ENCODE data around the gene EMILIN2.

DNA sequence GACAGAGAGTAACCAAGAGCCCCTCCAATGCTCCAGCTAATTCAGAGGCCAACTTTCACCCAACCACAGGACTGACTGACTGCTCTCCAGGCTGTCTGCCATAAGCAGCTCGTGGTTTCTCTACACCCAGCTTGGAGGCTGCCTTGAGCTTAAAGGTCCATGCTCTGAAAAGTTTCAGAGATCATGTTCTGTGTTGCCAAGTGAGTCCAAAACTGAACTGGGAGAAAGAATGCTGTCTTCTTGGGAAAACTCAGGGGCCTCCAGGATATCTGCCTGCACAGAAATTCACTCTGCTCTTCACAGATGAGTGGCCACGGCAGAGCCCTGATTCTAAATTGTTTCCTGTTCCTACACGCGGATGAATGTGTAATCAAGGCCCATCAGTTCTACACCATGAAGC lies 115.0 kb downstream of the EMILIN2 start:
- TF ChIP-seq CTCF (IDR thresholded peaks at IDR 0.05) = no peak
- TF ChIP-seq ZFX (IDR thresholded peaks at IDR 0.05; ENCODE audit: borderline replicate concordance) = no peak

Measured in 22Rv1 (cell line).